WTC11 (cell line): ENCODE results near the gene HNRNPM. TPM values are rescaled to one million over a fixed set of nuclear protein-coding genes. Genes with fewer than 3 reads are reported as not detected.

ENCODE experiments used
- ATAC-seq: fragments of 200-7000 bp; cut with Tn5 transposase; 2 replicates; pipeline ENCODE4 v1.10.0; 2021; ENCODE audit warnings: mild to moderate bottlenecking, moderate library complexity
- CTCF ChIA-PET: fragments of 300-600 bp; sonication (Branson Sonifier 250); formaldehyde crosslinking; loops from one replicate; lab custom pipeline; 2021; ENCODE audit warnings: antibody characterized with exemption; lab: Charles Lee
- POLR2A ChIA-PET: fragments of 350-600 bp; sonication (Branson Sonifier 250); formaldehyde crosslinking; loops from one replicate; lab custom pipeline; 2021; ENCODE audit warnings: antibody characterized with exemption; lab: Charles Lee
- DNase-seq: peaks from one replicate; pipeline ENCODE4 v3.0.0; 2021; ENCODE audit warnings: low spot score
- H3K27ac Mint-ChIP-seq: 2 replicates; pipeline ENCODE4 v1.8.0; 2021; ENCODE audit warnings: mixed read lengths
- H3K27me3 Mint-ChIP-seq: 2 replicates; pipeline ENCODE4 v1.8.0; 2021; ENCODE audit warnings: low read depth, mild to moderate bottlenecking, moderate library complexity, mixed read lengths
- H3K36me3 Mint-ChIP-seq: 2 replicates; pipeline ENCODE4 v1.8.0; 2021; ENCODE audit warnings: mixed read lengths
- H3K4me1 Mint-ChIP-seq: 2 replicates; pipeline ENCODE4 v1.8.0; 2022; ENCODE audit warnings: mixed read lengths
- H3K4me3 Mint-ChIP-seq: 2 replicates; pipeline ENCODE4 v1.8.0; 2021; ENCODE audit warnings: mild to moderate bottlenecking, moderate library complexity, mixed read lengths
- H3K9me3 Mint-ChIP-seq: 2 replicates; pipeline ENCODE4 v1.8.0; 2021; ENCODE audit warnings: mixed read lengths
- AFF4 ChIP-seq: sonication (generic); formaldehyde crosslinking; IDR thresholded peaks from 2 replicates; pipeline ENCODE4 v1.8.1; 2023; ENCODE audit warnings: mild to moderate bottlenecking, missing genetic modification reagents, borderline replicate concordance
- ARID4B ChIP-seq: sonication (generic); formaldehyde crosslinking; IDR thresholded peaks from 2 replicates; pipeline ENCODE4 v1.8.0; 2023; ENCODE audit warnings: missing genetic modification reagents, mild to moderate bottlenecking, borderline replicate concordance
- CREM ChIP-seq: sonication (generic); formaldehyde crosslinking; IDR thresholded peaks from 2 replicates; pipeline ENCODE4 v1.8.1; 2022; ENCODE audit warnings: mild to moderate bottlenecking, missing genetic modification reagents, moderate library complexity
- E2F4 ChIP-seq: sonication (generic); formaldehyde crosslinking; IDR thresholded peaks from 2 replicates; pipeline ENCODE4 v1.8.1; 2022; ENCODE audit warnings: low read depth, mild to moderate bottlenecking, moderate library complexity, missing genetic modification reagents, borderline replicate concordance
- HMGA2 ChIP-seq: fragments of 250-450 bp; sonication (Bioruptor Pico); IDR thresholded peaks from 2 replicates; pipeline ENCODE4 v1.4.0; 2021; ENCODE audit warnings: mild to moderate bottlenecking, moderate library complexity
- IRF2 ChIP-seq: sonication (generic); formaldehyde crosslinking; IDR thresholded peaks from 2 replicates; pipeline ENCODE4 v1.8.0; 2022; ENCODE audit warnings: low read depth, missing genetic modification reagents, borderline replicate concordance
- JAZF1 ChIP-seq: fragments of 250-450 bp; sonication (Bioruptor Pico); IDR thresholded peaks from 2 replicates; pipeline ENCODE4 v1.9.0; 2021; ENCODE audit warnings: moderate library complexity, mild to moderate bottlenecking, inconsistent platforms
- MXD4 ChIP-seq: fragments of 250-450 bp; sonication (Bioruptor Pico); IDR thresholded peaks from 2 replicates; pipeline ENCODE4 v1.8.0; 2021; ENCODE audit warnings: mild to moderate bottlenecking, moderate library complexity, borderline replicate concordance
- NFYB ChIP-seq: sonication (generic); formaldehyde crosslinking; conservative IDR thresholded peaks from 2 replicates; pipeline ENCODE4 v1.8.0; 2022; ENCODE audit warnings: low read depth, missing genetic modification reagents
- PRDM15 ChIP-seq: sonication (generic); formaldehyde crosslinking; IDR thresholded peaks from 2 replicates; pipeline ENCODE4 v1.8.0; 2022; ENCODE audit warnings: missing genetic modification reagents
- RELA ChIP-seq: sonication (generic); formaldehyde crosslinking; IDR thresholded peaks from 2 replicates; pipeline ENCODE4 v1.8.1; 2022; ENCODE audit warnings: missing genetic modification reagents, mild to moderate bottlenecking, borderline replicate concordance
- SMAD3 ChIP-seq: sonication (generic); formaldehyde crosslinking; IDR thresholded peaks from 2 replicates; pipeline ENCODE4 v1.8.0; 2022; ENCODE audit warnings: missing genetic modification reagents, mild to moderate bottlenecking, borderline replicate concordance
- SP1 ChIP-seq: sonication (generic); formaldehyde crosslinking; conservative IDR thresholded peaks from 2 replicates; pipeline ENCODE4 v1.8.1; 2022; ENCODE audit warnings: missing genetic modification reagents
- STAT6 ChIP-seq: sonication (generic); formaldehyde crosslinking; conservative IDR thresholded peaks from 2 replicates; pipeline ENCODE4 v1.8.1; 2023; ENCODE audit warnings: mild to moderate bottlenecking, low read depth, missing genetic modification reagents, moderate library complexity
- TCF7 ChIP-seq: sonication (generic); formaldehyde crosslinking; IDR thresholded peaks from 2 replicates; pipeline ENCODE4 v1.8.0; 2022; ENCODE audit warnings: mild to moderate bottlenecking, low read depth, missing genetic modification reagents, moderate library complexity
- USF2 ChIP-seq: sonication (generic); formaldehyde crosslinking; IDR thresholded peaks from 2 replicates; pipeline ENCODE4 v1.8.1; 2023; ENCODE audit warnings: mild to moderate bottlenecking, missing genetic modification reagents, moderate library complexity
- total RNA-seq: library from RNA; stranded (reverse); gene quantifications from 3 replicates; pipeline ENCODE4 v1.2.3, GENCODE V29; 2021

HNRNPM gene
- total RNA-seq, 1 experiment from 2014 or later, result 416 TPM

GRCh38 chr19:8457209-8457608 lies 12.4 kb downstream of the HNRNPM start (continued):
- no peak for TF ChIP-seq AFF4 (CRISPR knock-in tag)
- no peak for TF ChIP-seq SP1 (CRISPR knock-in tag)
- TF ChIP-seq RELA (CRISPR knock-in tag), result no peak
- TF ChIP-seq NFYB, result no peak
- TF ChIP-seq HMGA2, result no peak
- no peak for TF ChIP-seq CREM

- H3K4me3 Mint-ChIP-seq, result no peak overlapping the region
- H3K36me3 Mint-ChIP-seq, result peaks cover 41% of the 10 kb centered on the region
- peaks cover 97% of the 10 kb centered on the region for H3K4me1 Mint-ChIP-seq
- peak overlapping the region; percentile 94; the same call in 1 of the 2 replicates for H3K27ac Mint-ChIP-seq
- CTCF ChIA-PET, result interaction anchor here (1.2 to 2.9 kb wide), 4 partner anchors 44 to 123 kb away, joined by 3 to 17 read pairs (median 6); partner anchors contain the start of gene MARCHF2
- no peaks in the 10 kb centered on the region for H3K27me3 Mint-ChIP-seq
- H3K9me3 Mint-ChIP-seq, result no peaks in the 10 kb centered on the region
- DNase-seq (no peak), ATAC-seq (no peak)
- POLR2A ChIA-PET, result interaction anchor here (0.6 kb wide), 1 partner anchor 28 kb away, joined by 4 read pairs; no protein-coding TSS in a partner anchor
- TF ChIP-seq TCF7 (CRISPR knock-in tag) (no peak), USF2 (CRISPR knock-in tag) (no peak), STAT6 (CRISPR knock-in tag) (no peak), ARID4B (CRISPR knock-in tag) (no peak), IRF2 (CRISPR knock-in tag) (no peak)
Observed at GRCh38 chr19:8457827-8458226, 13.1 kb downstream of the HNRNPM start.

GRCh38 chr19:8458380-8458779 lies 13.6 kb downstream of the HNRNPM start:
- POLR2A ChIA-PET, result no interaction called here
- peaks cover 95% of the 10 kb centered on the region for H3K4me1 Mint-ChIP-seq
- H3K27me3 Mint-ChIP-seq, result no peaks in the 10 kb centered on the region
- CTCF ChIA-PET, result interaction anchor here (0.8 to 1.5 kb wide), 4 partner anchors 10 to 123 kb away, joined by 3 to 7 read pairs (median 5); no protein-coding TSS in a partner anchor
- peak overlapping the region; percentile 94 for H3K27ac Mint-ChIP-seq
- peaks cover 45% of the 10 kb centered on the region for H3K36me3 Mint-ChIP-seq
- DNase-seq, result no peak
- ATAC-seq, result no peak; the same call in 1 of the 2 replicates
- H3K4me3 Mint-ChIP-seq, result no peak overlapping the region
- H3K9me3 Mint-ChIP-seq, result no peaks in the 10 kb centered on the region
- TF ChIP-seq PRDM15 (CRISPR knock-in tag) (no peak), JAZF1 (CRISPR knock-in tag) (no peak), MXD4 (no peak), E2F4 (no peak), SMAD3 (CRISPR knock-in tag) (no peak)
